ENCODE measurements around the gene SPEN.
A peak's percentile ranks its signal among the peaks of the same experiment; 100 is the strongest.
"Not testable (repeated sequence)": the region's sequence is repeated elsewhere in the genome, so short reads cannot be mapped to it uniquely, and the experiment has no call there.

SPEN gene

DNA sequence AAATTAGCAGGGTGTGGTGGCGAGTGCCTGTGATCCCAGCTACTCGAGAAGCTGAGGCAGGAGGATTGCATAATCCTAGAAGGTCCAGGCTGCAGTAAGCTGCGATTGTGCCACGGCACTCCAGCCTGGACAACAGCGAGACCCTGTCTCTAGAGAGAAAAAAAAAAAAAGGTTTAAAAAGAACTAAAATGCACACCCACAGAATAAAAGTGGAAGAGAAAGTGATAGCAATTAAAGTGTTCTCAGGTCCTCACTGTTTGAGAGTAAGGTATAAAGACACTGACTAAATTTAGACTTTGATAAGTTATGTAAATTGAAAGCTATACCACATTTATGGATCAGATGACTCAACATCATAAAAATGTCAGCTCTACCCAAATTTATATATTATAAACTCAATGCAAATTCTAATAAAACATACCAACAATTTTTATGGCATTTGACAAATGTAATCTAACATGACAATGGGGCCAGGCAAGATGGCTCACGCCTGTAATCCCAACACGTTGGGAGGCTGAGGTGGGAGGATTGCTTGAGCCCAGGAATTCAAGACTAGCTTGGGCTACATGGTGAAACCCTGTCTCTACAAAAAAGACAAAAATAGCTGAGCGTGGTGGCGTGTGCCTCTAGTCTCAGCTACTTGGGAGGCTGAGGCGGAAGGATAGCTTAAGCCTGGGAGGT lies 116.6 kb downstream of the SPEN start:
- no peak for FAIRE-seq

GRCh38 chr1:15965228-15965767 lies 117.8 kb downstream of the SPEN start:
- no peak for FAIRE-seq

GRCh38 chr1:15966081-15966955 lies 118.8 kb downstream of the SPEN start:
- no peak for FAIRE-seq

DNA sequence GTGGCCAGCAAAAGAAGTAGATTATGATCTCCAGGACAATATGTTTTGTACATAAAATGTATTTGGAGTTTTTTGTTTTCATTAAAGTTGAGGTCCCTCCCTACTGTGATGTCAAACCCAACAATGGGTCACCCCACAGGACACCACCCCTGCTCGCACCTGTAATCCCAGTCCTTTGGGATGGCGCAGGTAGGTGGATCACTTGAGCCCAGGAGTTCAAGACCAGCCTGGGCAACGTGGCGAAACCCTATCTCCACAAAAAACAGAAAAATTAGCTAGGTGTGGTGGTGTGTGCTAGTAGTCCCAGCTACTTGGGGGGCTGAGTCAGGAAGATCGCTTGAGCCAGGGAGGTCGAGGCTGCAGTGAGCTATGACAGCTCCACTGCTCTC lies 119.4 kb downstream of the SPEN start:
- FAIRE-seq, result no peak

GRCh38 chr1:15968172-15968571 lies 120.7 kb downstream of the SPEN start:
- FAIRE-seq, result no peak

DNA sequence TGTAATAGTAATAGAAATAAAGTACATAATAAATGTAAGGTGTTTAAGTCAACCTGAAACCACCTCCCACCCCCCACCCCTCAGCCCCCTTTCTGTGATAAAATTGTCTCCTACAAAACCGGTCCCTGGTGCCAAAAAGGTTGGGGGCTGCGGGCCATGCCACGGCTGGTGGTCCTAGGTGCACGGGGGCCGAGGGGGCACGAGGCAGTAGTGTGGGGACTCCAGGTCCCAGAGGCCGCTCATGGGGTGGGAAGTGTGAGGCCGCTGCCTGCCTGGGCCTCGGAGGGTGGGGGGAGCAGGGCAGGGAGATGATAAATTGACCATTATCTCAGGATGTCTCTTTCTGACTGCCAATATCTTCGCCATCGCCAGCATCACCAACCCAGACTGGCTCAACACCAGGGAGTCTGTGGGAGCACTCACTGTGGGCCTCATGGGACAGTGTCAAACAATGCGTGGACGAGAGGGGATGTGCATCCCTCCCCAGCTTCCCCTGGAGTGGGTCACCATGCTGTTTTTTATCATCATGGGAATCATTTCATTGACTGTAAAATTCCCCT lies 121.9 kb downstream of the SPEN start:
- FAIRE-seq, result no peak

GRCh38 chr1:15970911-15971310 lies 123.4 kb downstream of the SPEN start:
- FAIRE-seq, result no peak

GRCh38 chr1:15972409-15972808 lies 124.9 kb downstream of the SPEN start:
- FAIRE-seq, result no peak

- no peak for FAIRE-seq
These were observed 126.3 kb downstream of the SPEN start for GRCh38 chr1:15973772-15974171.

DNA sequence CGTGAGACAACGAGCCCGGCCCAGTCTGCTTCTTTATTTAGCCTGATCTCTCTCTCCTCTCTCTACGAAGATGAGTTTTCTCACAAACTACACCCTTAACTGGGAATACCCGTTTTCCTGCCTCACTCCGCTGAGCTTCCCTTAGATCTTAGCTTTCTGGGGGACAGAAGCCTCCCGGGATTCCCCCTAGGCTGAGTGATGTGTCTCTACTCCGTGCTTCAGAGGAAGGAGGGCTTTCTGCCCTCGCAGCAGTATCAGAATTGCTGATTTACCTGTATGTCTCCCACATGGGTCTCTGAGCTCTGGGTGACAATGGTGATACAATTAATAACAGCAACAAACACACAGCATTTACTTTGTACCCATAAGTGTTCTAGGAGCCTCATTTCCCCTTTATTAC lies 127.3 kb downstream of the SPEN start:
- FAIRE-seq, result no peak

DNA sequence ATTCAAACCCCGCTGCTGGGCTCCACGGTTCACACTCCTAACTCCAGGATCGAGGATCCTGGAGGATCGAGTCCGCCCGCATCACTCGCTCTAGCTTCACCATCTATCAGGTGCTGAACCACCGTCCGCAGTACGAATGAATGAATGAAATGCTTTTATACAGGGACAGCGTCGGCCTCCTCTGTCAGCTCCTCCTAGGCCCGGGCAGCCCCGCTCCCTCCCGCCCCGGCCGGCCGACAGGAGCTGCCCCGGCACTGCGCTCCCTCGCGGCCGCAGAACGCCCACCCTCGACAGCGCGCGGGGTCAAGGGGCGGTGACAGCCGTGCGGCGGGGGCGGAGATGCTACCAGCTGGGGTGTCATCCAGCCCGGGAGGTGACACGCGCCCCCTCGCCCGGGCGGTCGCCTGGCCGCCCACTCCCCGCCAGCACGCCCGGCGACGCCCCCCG lies 127.9 kb downstream of the SPEN start:
- FAIRE-seq, result no peak

- no peak for FAIRE-seq
These were observed 128.5 kb downstream of the SPEN start, which contains the start of gene ZBTB17 for GRCh38 chr1:15975805-15976680. TSS of gene ZBTB17 (minus strand) at chr1:15976101. CDS start at chr1:15948495, 27,606 bp downstream.

- not testable (repeated sequence) for FAIRE-seq
These were observed 130.4 kb downstream of the SPEN start for GRCh38 chr1:15977947-15978346.

- no peak for FAIRE-seq
These were observed 134.2 kb downstream of the SPEN start for GRCh38 chr1:15981679-15982078.

DNA sequence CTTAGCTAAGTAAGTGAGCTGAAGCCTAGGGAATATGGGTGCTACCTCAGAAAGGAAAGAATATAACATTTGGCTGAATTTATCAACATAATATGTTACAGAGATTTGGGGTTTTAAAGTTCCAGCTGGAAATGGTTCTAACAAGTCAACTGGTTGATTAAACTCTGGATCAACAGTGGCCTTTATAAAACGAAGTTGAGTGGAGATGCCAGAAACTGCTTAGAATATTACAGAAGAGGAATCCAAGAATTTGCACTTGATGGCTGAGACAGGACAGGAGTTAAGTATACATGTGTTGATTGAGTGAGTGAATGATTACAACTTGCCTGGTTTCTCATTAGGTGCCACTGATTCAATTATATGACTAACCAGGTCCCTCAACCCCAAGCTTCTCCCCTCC lies 135.8 kb downstream of the SPEN start:
- no peak for FAIRE-seq

DNA sequence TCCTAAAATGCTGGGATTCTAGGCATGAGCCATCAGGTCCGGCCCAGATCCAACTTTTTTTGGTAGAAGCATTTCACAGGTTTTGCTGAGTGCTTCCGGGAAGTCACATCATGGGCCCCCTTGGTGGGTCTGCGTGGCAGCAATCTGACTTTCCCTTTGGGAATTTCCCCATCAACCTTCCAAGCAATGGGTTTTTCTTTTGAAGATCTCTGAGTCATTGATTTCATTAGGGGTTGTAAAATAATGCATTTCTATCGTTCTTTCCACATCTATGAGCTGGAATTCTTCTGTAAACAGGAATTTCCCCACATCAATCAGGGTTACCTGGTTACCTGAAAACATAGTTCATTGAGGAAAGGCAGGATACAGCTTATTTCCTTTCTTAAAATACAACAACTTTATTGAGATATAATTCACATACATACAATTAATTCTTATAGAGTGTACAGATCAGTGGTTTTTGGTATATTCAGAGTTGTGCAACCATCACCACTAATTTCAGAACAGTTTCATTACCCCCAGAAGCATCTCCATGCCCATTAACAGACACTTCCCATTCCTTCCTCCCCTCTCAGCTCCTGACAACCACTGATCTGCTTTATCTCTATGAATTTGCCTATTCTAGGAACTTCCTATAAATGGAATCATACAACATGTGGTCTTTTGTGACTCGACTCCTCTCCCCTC lies 138.2 kb downstream of the SPEN start:
- FAIRE-seq, result peak; percentile 92

GRCh38 chr1:15988856-15989736 lies 141.6 kb downstream of the SPEN start:
- FAIRE-seq, result no peak

GRCh38 chr1:15989776-15990175 lies 142.3 kb downstream of the SPEN start:
- no peak for FAIRE-seq
